GM12891 (cell line): Measurements from ENCODE around the gene CDH4.

Source experiments
- PAX5 ChIP-seq: IDR thresholded peaks from 2 replicates; pipeline ENCODE4 v1.6.1; 2011; ENCODE audit warnings: low read length, moderate library complexity, mild to moderate bottlenecking; ENCODE audit not compliant: insufficient read depth, severe bottlenecking
- POLR2A ChIP-seq: IDR thresholded peaks from 2 replicates; pipeline ENCODE4 v1.6.1; 2011; ENCODE audit warnings: low read depth, low read length, control low read depth
- POLR2AphosphoS5 ChIP-seq: IDR thresholded peaks from 2 replicates; pipeline ENCODE4 v1.6.1; 2011; ENCODE audit warnings: low read depth, low read length, control low read depth
- TAF1 ChIP-seq: IDR thresholded peaks from 2 replicates; pipeline ENCODE4 v1.6.1; 2011; ENCODE audit warnings: low read depth, low read length, control low read depth

- TF ChIP-seq POLR2A (no peak), TAF1 (no peak), PAX5 (no peak), POLR2AphosphoS5 (no peak)
These were observed 548.5 kb downstream of the CDH4 start for GRCh38 chr20:61800359-61801064.
